Epithelial cell of prostate (primary cell): ENCODE results near the gene ATP2B2.

Experiments
- DNase-seq: peaks from one replicate; pipeline ENCODE4 v3.0.0-alpha.2; 2011; ENCODE audit warnings: low read depth, low spot score
- H3K27ac ChIP-seq: fragments of 450-650 bp; 2 replicates; pipeline ENCODE4 v1.5.1; 2017; ENCODE audit warnings: mild to moderate bottlenecking

ATP2B2 gene

GRCh38 chr3:10292505-10293419 lies 212.6 kb downstream of the ATP2B2 start, which contains the start of gene GHRL:
GHRL (minus strand) TSS chr3:10292947; CDS start chr3:10290180, 2,767 bp downstream.
- H3K27ac ChIP-seq: no peak within 1 kb of the TSS
- no peak for DNase-seq

GRCh38 chr3:10291641-10292040 lies 213.7 kb downstream of the ATP2B2 start:
- DNase-seq: no peak

GRCh38 chr3:10290481-10291176 lies 214.8 kb downstream of the ATP2B2 start:
- H3K27ac ChIP-seq: no peak overlapping the region
- DNase-seq: no peak

More at GRCh38 chr3:10291641-10292040, 213.7 kb downstream of the ATP2B2 start:
- H3K27ac ChIP-seq: no peak overlapping the region

GRCh38 chr3:10289787-10290355 lies 215.5 kb downstream of the ATP2B2 start:
- DNase-seq: no peak
- no peak overlapping the region for H3K27ac ChIP-seq

- no peak overlapping the region for H3K27ac ChIP-seq
- DNase-seq: no peak
Observed at GRCh38 chr3:10289077-10289476, 216.3 kb downstream of the ATP2B2 start.

- H3K27ac ChIP-seq: no peak overlapping the region
- no peak for DNase-seq
Observed at GRCh38 chr3:10288575-10288960, 216.8 kb downstream of the ATP2B2 start.

- H3K27ac ChIP-seq: no peak overlapping the region
- DNase-seq: no peak
Observed at GRCh38 chr3:10287936-10288574, 217.3 kb downstream of the ATP2B2 start.

GRCh38 chr3:10286596-10287295 lies 218.6 kb downstream of the ATP2B2 start:
- H3K27ac ChIP-seq: no peak overlapping the region
- DNase-seq: no peak

GRCh38 chr3:10286133-10286524 lies 219.3 kb downstream of the ATP2B2 start:
- H3K27ac ChIP-seq: no peak overlapping the region
- no peak for DNase-seq

GRCh38 chr3:10285272-10286132 lies 219.9 kb downstream of the ATP2B2 start:
- no peak overlapping the region for H3K27ac ChIP-seq
- no peak for DNase-seq

GRCh38 chr3:10284496-10284895 lies 220.9 kb downstream of the ATP2B2 start:
- DNase-seq: no peak
- H3K27ac ChIP-seq: no peak overlapping the region

- peak; percentile 36 for DNase-seq
- H3K27ac ChIP-seq: no peak overlapping the region
Observed at GRCh38 chr3:10283638-10284037, 221.7 kb downstream of the ATP2B2 start.

GRCh38 chr3:10281951-10282350 lies 223.4 kb downstream of the ATP2B2 start:
- no peak overlapping the region for H3K27ac ChIP-seq
- DNase-seq: no peak

GRCh38 chr3:10280571-10280970 lies 224.8 kb downstream of the ATP2B2 start:
- DNase-seq: no peak
- H3K27ac ChIP-seq: no peak overlapping the region

- DNase-seq: no peak
Observed at GRCh38 chr3:10280177-10280529, 225.2 kb downstream of the ATP2B2 start.

GRCh38 chr3:10279384-10280176 lies 225.8 kb downstream of the ATP2B2 start:
- no peak for DNase-seq
- H3K27ac ChIP-seq: no peak overlapping the region

More at GRCh38 chr3:10280177-10280529, 225.2 kb downstream of the ATP2B2 start:
- H3K27ac ChIP-seq: no peak overlapping the region

GRCh38 chr3:10278501-10278900 lies 226.9 kb downstream of the ATP2B2 start:
- no peak overlapping the region for H3K27ac ChIP-seq
- no peak for DNase-seq

- H3K27ac ChIP-seq: no peak overlapping the region
- DNase-seq: no peak
Observed at GRCh38 chr3:10277115-10277625, 228.2 kb downstream of the ATP2B2 start.
